Measurements from ENCODE around the gene ADGRB3. TPM values are rescaled to one million over a fixed set of nuclear protein-coding genes. Genes with fewer than 3 reads are reported as not detected.

The ADGRB3 gene
- total and polyA plus RNA-seq, 12 donors: 0.47 to 2.1 (median 0.85) TPM

GRCh38 chr6:69102416-69102815 lies 467.3 kb downstream of the ADGRB3 start:
- Histone ChIP-seq H3K36me3 (no peaks in the 10 kb centered on the region), H3K27me3 (no peaks in the 10 kb centered on the region), H3K27ac (no peak overlapping the region), H3K9me3 (peaks cover 0 to 4% (median 0%) of the 10 kb centered on the region in 11 donors), H3K4me3 (no peak overlapping the region), H3K4me1 (no peaks in the 10 kb centered on the region)
- WGBS, 2 donors: 81 to 82% methylated on average over 2 of the region's 2 CpGs
- intact Hi-C loops (cut with DNase I): no loop called here
- DNase-seq (no peak), ATAC-seq (no peak)
- TF ChIP-seq CTCF (IDR thresholded peaks at IDR 0.05): no peak

GRCh38 chr6:69105288-69105687 lies 470.2 kb downstream of the ADGRB3 start:
- intact Hi-C loops (cut with DNase I): no loop called here
- ATAC-seq: no peak
- Histone ChIP-seq H3K4me1 (no peaks in the 10 kb centered on the region), H3K36me3 (no peaks in the 10 kb centered on the region), H3K4me3 (no peak overlapping the region), H3K27me3 (no peaks in the 10 kb centered on the region), H3K9me3 (peaks cover 0 to 3% (median 0%) of the 10 kb centered on the region in 11 donors), H3K27ac (no peak overlapping the region)
- no peak for DNase-seq
- 69 to 75% methylated on average over 3 of the region's 3 CpGs for WGBS, 2 donors
- no peak for TF ChIP-seq CTCF (IDR thresholded peaks at IDR 0.05)

DNA sequence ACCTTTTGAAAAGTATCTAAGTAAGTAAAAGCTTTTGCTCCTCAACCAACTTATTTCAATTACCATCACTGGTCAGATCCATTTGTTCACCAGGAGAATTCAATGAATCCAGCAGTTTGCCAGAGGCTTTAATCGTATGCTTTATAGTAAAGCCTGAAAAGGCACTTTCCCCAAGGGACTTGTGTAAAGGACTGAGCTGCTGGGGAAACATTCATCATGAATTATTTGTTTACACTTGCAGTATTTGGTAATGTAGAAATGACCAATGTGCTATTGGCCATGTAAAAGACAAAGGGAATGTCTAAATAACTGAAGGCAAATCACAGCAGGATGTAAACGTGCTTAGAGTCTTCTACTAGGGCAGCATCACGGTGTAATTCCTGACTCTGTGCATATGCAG lies 471.4 kb downstream of the ADGRB3 start:
- intact Hi-C loops (cut with DNase I): no loop called here
- no peak for ATAC-seq
- 70 to 77% methylated on average over 3 of the region's 3 CpGs for WGBS, 2 donors

DNA sequence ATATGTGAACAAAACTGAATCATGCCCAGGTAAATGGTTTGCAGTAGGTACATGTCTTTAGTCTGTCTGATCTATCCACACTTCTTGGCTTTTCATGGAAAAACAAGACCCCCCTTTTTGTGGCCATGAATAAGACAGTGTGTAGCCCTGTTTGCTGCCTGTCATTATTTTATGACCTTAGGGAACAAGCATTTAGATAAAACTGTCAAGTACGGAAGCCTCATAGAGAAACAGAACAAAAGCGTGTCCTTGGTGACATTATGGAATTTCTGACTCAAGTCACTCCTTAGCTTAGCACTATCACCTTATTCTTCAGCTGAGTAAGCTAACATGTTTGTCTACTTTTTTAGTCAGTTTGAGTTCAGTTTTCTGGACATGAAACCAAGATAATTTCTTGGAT lies 476.2 kb downstream of the ADGRB3 start:
- H3K4me1 ChIP-seq: no peaks in the 10 kb centered on the region
- WGBS, 2 donors: 42 to 47% methylated on average over 2 of the region's 2 CpGs
- H3K27ac ChIP-seq: no peak overlapping the region
- no peaks in the 10 kb centered on the region for H3K27me3 ChIP-seq
- H3K36me3 ChIP-seq: no peaks in the 10 kb centered on the region
- H3K4me3 ChIP-seq: no peak overlapping the region
- TF ChIP-seq CTCF (IDR thresholded peaks at IDR 0.05): no peak
- intact Hi-C loops (cut with DNase I): no loop called here
- ATAC-seq (no peak), DNase-seq (no peak)
- peaks cover 0 to 4% (median 0%) of the 10 kb centered on the region in 11 donors for H3K9me3 ChIP-seq

More for the DNA sequence above, 471.4 kb downstream of the ADGRB3 start:
- H3K36me3 ChIP-seq: no peaks in the 10 kb centered on the region
- H3K4me3 ChIP-seq: no peak overlapping the region
- no peaks in the 10 kb centered on the region for H3K4me1 ChIP-seq
- no peak for DNase-seq
- no peak overlapping the region for H3K27ac ChIP-seq
- H3K9me3 ChIP-seq: no peaks in the 10 kb centered on the region
- no peak for TF ChIP-seq CTCF (IDR thresholded peaks at IDR 0.05)
- no peaks in the 10 kb centered on the region for H3K27me3 ChIP-seq

All from heart right ventricle (tissue), 16 donors.